Prostate gland (tissue), 2 donors: ENCODE measurements around the gene IKZF2. TPM values are rescaled to one million over a fixed set of nuclear protein-coding genes. Genes with fewer than 3 reads are reported as not detected.

Source experiments
- DNase-seq: peaks from one replicate; pipeline ENCODE4 v3.0.0-alpha.2; 2019; ENCODE audit warnings: low spot score
- H3K27ac ChIP-seq, 2 donors: fragments of 200-600 bp; sonication (generic); 2 replicates each; pipeline ENCODE4 v1.5.1; 2017 to 2019
- H3K27me3 ChIP-seq: fragments of 200-600 bp; sonication (generic); replicated peaks from 2 replicates; pipeline ENCODE4 v1.5.1; 2019; ENCODE audit not compliant: insufficient read depth
- H3K36me3 ChIP-seq, 2 donors: fragments of 200-600 bp; sonication (generic); 1 replicate in 1 of 2; 2 replicates in 1 of 2; pipeline versions ENCODE4 v1.5.1 to v1.8.1; 2017 to 2019
- H3K4me1 ChIP-seq: fragments of 200-600 bp; sonication (generic); replicated peaks from 2 replicates; pipeline ENCODE4 v1.5.1; 2019
- H3K4me3 ChIP-seq, 2 donors: fragments of 200-600 bp; sonication (generic); 2 replicates each; pipeline ENCODE4 v1.5.1; 2017 to 2019
- H3K9me3 ChIP-seq: fragments of 200-600 bp; sonication (generic); 2 replicates; pipeline ENCODE4 v1.5.1; 2017
- CTCF ChIP-seq, 4 experiments: fragments of 200-600 bp in 2 of 4; fragments of 450-650 bp in 2 of 4; sonication (generic) in 2 of 4; IDR thresholded peaks; 1 replicate in 3 of 4; 2 replicates in 1 of 4; pipeline ENCODE4 v1.5.1; 2016 to 2019; ENCODE audit warnings: antibody characterized with exemption in 4 of 4, mild to moderate bottlenecking in 2 of 4, moderate library complexity in 2 of 4
- POLR2A ChIP-seq: fragments of 450-650 bp; IDR thresholded peaks from one replicate; pipeline ENCODE4 v1.6.1; 2016; ENCODE audit warnings: antibody characterized with exemption, mild to moderate bottlenecking
- POLR2AphosphoS5 ChIP-seq: sonication (generic); formaldehyde crosslinking; IDR thresholded peaks from one replicate; pipeline ENCODE4 v1.6.1; 2017; ENCODE audit warnings: antibody characterized with exemption
- whole genome bisulfite sequencing: methylation state at CpG from one replicate; pipeline ENCODE4 v1.1.5; 2018; 5-methylcytosine and 5-hydroxymethylcytosine counted together
- intact Hi-C: fragments of 100-400 bp; cut with DNase I; formaldehyde crosslinking; loops from one replicate; pipeline ENCODE4 v1.14.2; 2022
- total RNA-seq, 2 donors: library from RNA; depleted of rRNA; stranded (reverse); fragments of >200 nt; gene quantifications; one replicate each; pipeline ENCODE4 v1.1.0, GENCODE V29; 2016

Gene IKZF2
- total RNA-seq, 2 donors from 2014 or later: 24.4 to 27.8 TPM

- TF ChIP-seq POLR2A: no peak
- no peak for TF ChIP-seq CTCF (IDR thresholded peaks at IDR 0.05)
- TF ChIP-seq POLR2AphosphoS5: no peak
- no peak overlapping the region for H3K27ac ChIP-seq
- 96% methylated on average over 3 of the region's 3 CpGs for WGBS
- H3K4me1 ChIP-seq: no peaks in the 10 kb centered on the region
- no peak for DNase-seq
- H3K27me3 ChIP-seq: no peaks in the 10 kb centered on the region
- H3K36me3 ChIP-seq: no peaks in the 10 kb centered on the region
- intact Hi-C loops: no loop called here
- no peak overlapping the region for H3K4me3 ChIP-seq
- no peaks in the 10 kb centered on the region for H3K9me3 ChIP-seq
Observed at GRCh38 chr2:213043566-213043965, 107.8 kb downstream of the IKZF2 start.

GRCh38 chr2:213042262-213042661 lies 109.2 kb downstream of the IKZF2 start:
- H3K4me1 ChIP-seq: no peaks in the 10 kb centered on the region
- H3K9me3 ChIP-seq: no peaks in the 10 kb centered on the region
- H3K27me3 ChIP-seq: no peaks in the 10 kb centered on the region
- WGBS: 35% methylated on average over 4 of the region's 4 CpGs
- TF ChIP-seq CTCF (IDR thresholded peaks at IDR 0.05): no peak
- no peak for TF ChIP-seq POLR2AphosphoS5
- no peak for TF ChIP-seq POLR2A
- H3K36me3 ChIP-seq: no peaks in the 10 kb centered on the region
- H3K4me3 ChIP-seq: no peak overlapping the region
- no peak overlapping the region for H3K27ac ChIP-seq
- intact Hi-C loops: no loop called here
- DNase-seq: no peak

GRCh38 chr2:213036836-213037235 lies 114.6 kb downstream of the IKZF2 start:
- TF ChIP-seq POLR2A (no peak), POLR2AphosphoS5 (no peak), CTCF (IDR thresholded peaks at IDR 0.05) (no peak)
- no peaks in the 10 kb centered on the region for H3K4me1 ChIP-seq
- no peaks in the 10 kb centered on the region for H3K36me3 ChIP-seq
- 0% methylated on average over 1 of the region's 1 CpG for WGBS
- no peak overlapping the region for H3K4me3 ChIP-seq
- no peaks in the 10 kb centered on the region for H3K9me3 ChIP-seq
- no peaks in the 10 kb centered on the region for H3K27me3 ChIP-seq
- intact Hi-C loops: no loop called here
- no peak overlapping the region for H3K27ac ChIP-seq
- no peak for DNase-seq

- Histone ChIP-seq H3K36me3 (no peaks in the 10 kb centered on the region), H3K4me1 (no peaks in the 10 kb centered on the region), H3K4me3 (no peak overlapping the region), H3K27ac (no peak overlapping the region), H3K9me3 (no peaks in the 10 kb centered on the region), H3K27me3 (no peaks in the 10 kb centered on the region)
- intact Hi-C loops: no loop called here
- no peak for TF ChIP-seq POLR2AphosphoS5
- TF ChIP-seq CTCF (IDR thresholded peaks at IDR 0.05): no peak
- no peak for TF ChIP-seq POLR2A
- 83% methylated on average over 3 of the region's 3 CpGs for WGBS
- no peak for DNase-seq
Observed at GRCh38 chr2:213034585-213034984, 116.8 kb downstream of the IKZF2 start.

- H3K4me1 ChIP-seq: no peaks in the 10 kb centered on the region
- intact Hi-C loops: no loop called here
- H3K4me3 ChIP-seq: no peak overlapping the region
- DNase-seq: no peak
- H3K9me3 ChIP-seq: no peaks in the 10 kb centered on the region
- no peaks in the 10 kb centered on the region for H3K36me3 ChIP-seq
- 98% methylated on average over 3 of the region's 3 CpGs for WGBS
- no peaks in the 10 kb centered on the region for H3K27me3 ChIP-seq
- TF ChIP-seq CTCF (IDR thresholded peaks at IDR 0.05) (no peak), POLR2AphosphoS5 (no peak), POLR2A (no peak)
- H3K27ac ChIP-seq: no peak overlapping the region
Observed at GRCh38 chr2:213032607-213033006, 118.8 kb downstream of the IKZF2 start.
